HG02884 (cell line): ENCODE results near the gene LRRIQ1.
"Not testable (repeated sequence)": the region's sequence is repeated elsewhere in the genome, so short reads cannot be mapped to it uniquely, and the experiment has no call there.

ENCODE experiments used
- ATAC-seq: cut with Tn5 transposase; IDR thresholded peaks from one replicate; pipeline ENCODE4 v1.9.1; 2021; ENCODE audit warnings: mild to moderate bottlenecking, moderate library complexity; ENCODE audit not compliant: unreplicated experiment

Gene LRRIQ1

GRCh38 chr12:85036234-85036707 lies at the start of gene LRRIQ1, which contains the start of gene TSPAN19:
LRRIQ1 (plus strand) TSS chr12:85036351; CDS start chr12:85038177, 1,826 bp downstream.
TSPAN19 (minus strand) TSS chr12:85036277; CDS start chr12:85029946, 6,331 bp downstream.
- ATAC-seq = peak; percentile 99

- no peak for ATAC-seq
Observed at GRCh38 chr12:84986586-84986985, 49.6 kb upstream of the LRRIQ1 start.

GRCh38 chr12:84994426-84994825 lies 41.7 kb upstream of the LRRIQ1 start:
- no peak for ATAC-seq

- no peak for ATAC-seq
Observed at GRCh38 chr12:84995641-84996040, 40.5 kb upstream of the LRRIQ1 start.

DNA sequence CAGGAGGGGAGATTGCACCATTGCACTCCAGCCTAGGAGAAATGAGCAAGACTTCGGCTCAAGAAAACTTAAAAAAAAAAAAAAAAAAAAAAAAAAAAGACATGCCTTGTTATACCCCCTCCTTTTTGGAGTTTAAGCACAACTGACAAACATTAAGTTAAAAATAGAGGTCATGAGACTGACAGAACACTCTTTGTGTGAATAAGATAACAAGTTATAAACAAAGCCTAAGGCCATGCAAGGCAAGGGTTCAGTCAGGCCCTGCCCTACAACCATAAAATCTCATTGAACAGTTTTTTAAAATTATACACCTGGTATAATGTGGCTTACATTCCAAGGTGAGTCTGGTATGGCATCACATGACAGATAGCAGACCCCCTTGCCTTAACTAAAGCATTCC lies 39.4 kb upstream of the LRRIQ1 start:
- ATAC-seq = no peak

GRCh38 chr12:84998341-84998740 lies 37.8 kb upstream of the LRRIQ1 start:
- no peak for ATAC-seq

DNA sequence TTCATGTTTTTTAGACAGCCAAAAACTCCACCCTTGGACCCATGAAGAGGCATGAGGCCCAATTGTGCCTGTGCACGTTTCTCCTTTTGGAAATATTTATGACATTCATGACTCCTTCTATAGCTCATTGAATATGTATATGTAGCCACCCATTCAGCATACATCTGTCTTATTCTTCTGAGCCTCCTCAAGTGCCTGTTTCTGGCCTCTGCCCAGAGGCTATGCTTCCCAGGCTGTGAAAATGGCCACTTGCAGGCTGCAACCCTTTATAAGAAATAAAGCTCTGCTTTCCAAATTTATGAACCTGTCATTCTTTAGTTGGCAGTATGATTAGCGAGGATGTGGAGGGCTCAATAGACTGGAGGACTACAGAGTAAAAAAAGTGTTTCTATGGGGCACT lies 35.4 kb upstream of the LRRIQ1 start:
- ATAC-seq = no peak

DNA sequence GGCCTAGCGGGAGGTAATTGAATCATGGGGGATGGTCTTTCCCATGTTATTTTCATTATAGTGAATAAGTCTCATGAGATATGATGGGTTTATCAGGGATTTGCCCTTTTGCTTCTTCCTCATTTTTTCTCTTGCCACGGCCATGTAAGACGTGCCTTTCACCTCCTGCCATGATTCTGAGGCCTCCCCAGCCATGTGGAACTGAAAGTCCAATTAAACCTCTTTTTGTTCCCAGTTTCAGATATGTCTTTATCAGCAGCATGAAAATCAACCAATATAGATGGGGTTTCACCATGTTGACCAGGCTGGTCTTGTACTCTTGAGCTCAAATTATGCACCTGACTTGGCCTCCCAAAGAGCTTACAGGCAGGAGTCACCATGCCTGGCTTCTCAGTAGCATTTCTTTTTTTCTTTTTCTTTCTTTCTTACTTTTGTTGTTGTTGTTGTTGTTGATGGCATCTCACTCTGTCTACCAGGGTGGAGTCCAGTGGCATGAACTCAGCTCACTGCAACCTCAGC lies 33.3 kb upstream of the LRRIQ1 start:
- ATAC-seq = no peak

GRCh38 chr12:85004204-85004603 lies 31.9 kb upstream of the LRRIQ1 start:
- ATAC-seq = no peak

DNA sequence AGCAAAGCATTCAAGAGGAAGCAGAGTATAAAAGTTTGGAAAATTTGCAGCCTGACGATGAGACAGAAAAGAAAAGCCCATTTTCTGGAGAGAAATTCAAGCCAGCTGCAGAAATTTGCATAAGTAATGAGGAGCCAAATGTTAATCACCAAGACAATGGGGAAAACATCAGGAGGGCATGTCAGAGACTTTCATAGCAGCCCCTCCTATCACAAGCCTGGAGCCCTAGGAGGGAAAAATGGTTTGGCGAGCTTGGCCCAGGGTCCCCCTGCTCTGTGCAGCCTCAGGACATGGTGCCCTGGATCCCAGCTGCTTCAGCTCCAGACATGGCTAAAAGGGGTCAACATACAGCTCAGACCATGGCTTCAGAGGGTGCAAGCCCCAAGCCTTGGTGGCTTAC lies 31.1 kb upstream of the LRRIQ1 start:
- ATAC-seq = not testable (repeated sequence)

DNA sequence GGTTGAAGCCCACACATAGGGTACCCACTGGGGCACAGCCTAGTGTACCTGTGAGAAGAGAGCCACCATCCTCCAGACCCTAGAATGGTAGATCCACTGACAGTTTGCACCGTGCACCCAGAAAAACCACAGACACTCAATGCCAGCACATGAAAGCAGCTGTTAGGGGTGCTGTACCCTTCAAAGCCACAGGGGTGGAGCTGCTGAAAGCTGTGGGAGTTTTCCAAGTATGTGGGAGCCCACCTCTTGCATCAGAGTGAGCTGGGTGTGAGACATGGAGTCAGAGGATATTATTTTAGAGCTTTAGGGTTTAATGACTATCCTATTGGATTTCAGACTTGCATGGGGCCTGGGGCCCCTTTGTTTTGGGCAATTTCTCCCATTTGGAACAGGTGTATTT lies 30.5 kb upstream of the LRRIQ1 start:
- no peak for ATAC-seq

GRCh38 chr12:85006206-85006605 lies 29.9 kb upstream of the LRRIQ1 start:
- ATAC-seq = no peak

DNA sequence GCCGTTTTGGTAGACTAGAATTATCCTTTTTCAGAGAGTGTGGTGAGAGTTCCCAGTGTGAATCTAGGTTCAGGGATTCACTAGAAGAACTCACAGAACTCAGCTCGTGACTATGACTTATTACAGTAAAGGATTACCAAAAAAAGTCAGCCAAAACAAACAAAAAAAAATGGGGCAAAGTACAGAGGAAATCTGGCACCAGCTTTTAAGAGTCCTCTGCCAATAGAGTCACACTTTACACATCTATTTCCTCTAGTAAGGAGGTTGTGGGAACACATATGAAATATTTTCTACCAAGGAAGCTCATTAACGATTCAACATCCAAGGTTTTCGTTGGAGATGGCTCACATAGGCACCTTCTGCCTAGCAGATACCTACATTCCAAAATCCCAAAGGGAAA lies 28.3 kb upstream of the LRRIQ1 start:
- no peak for ATAC-seq

GRCh38 chr12:85016413-85016812 lies 19.7 kb upstream of the LRRIQ1 start:
- ATAC-seq = no peak

- no peak for ATAC-seq
Observed at GRCh38 chr12:85017133-85017532, 19.0 kb upstream of the LRRIQ1 start.

- no peak for ATAC-seq
Observed at GRCh38 chr12:85017618-85018017, 18.5 kb upstream of the LRRIQ1 start.

GRCh38 chr12:85018098-85018497 lies 18.1 kb upstream of the LRRIQ1 start:
- no peak for ATAC-seq

- no peak for ATAC-seq
Observed at GRCh38 chr12:85029456-85029855, 6.7 kb upstream of the LRRIQ1 start.

- no peak for ATAC-seq
Observed at GRCh38 chr12:85036733-85037132, 582 bp downstream of the LRRIQ1 start.

DNA sequence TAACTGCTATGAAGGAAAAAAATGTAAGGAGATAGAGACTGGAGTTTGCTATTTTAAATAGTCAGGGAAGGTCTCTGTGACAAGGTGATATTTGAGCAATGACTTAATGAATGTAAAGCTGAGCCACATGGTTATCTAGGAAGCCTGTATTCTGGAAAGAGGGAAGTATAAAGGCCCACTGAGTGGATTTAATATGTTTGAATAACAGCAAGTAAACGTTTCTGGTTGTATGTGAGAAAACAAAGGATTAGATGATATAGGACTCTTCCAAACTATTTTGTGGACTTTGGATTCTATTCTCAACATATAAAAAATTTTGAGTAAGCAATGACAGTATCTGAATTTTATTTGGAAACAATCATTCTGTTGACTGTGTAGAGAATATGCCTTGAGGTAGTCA lies 5.2 kb downstream of the LRRIQ1 start:
- no peak for ATAC-seq

DNA sequence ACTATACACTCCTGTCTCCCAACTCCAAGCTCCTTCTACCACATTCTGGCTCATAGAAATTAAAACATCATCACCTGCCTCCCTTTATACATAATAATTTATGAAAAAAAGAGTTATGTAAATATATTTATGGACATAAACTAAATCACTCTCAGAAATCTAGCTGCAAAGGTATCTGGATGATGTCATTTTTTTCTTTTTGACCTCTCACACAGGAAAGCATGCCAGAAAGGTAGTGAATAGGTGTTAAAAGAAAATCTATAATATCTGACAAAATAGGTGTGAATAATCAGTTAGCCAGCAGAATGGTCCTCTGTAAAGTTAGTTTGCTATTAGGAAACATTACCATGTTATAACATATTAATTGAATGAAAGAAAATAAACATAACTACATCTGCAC lies 7.7 kb downstream of the LRRIQ1 start:
- ATAC-seq = no peak

DNA sequence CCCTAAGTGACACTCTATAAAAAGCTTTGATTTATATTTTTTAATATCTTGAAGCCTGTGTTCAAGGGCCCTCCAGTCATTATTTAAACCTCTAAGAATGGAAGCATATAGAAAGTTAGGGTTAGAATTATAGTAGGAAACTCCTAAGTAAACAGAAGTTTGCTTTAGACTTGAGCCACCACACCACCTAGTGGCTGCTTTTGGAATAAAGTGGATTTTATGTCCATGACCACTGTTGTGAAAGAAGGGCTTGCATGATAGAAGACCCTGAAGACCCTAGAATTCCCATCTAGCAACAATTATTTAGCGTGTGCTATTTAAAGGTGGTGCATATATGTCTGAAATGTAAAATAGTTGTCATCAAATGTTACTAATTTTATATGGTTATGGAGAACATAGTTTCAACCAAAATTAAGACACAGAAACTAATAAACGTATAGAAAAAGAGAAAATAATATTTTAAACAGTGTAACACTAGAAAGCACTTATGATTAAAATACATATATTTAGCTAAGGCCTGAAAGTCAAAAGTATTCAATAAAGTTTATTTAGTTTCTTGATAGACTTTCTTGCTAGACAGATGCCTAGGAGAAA lies 21.3 kb downstream of the LRRIQ1 start:
- peak; percentile 79 for ATAC-seq

GRCh38 chr12:85058339-85058738 lies 22.2 kb downstream of the LRRIQ1 start:
- ATAC-seq = no peak
